LNCAP (cell line): Measurements from ENCODE around the gene PAGE2B.

Source experiments
- TF ChIP-seq, protein P1 (sequence below): fragments of 450-650 bp; IDR thresholded peaks from 2 replicates; pipeline ENCODE4 v1.5.1; 2017; ENCODE audit warnings: mild to moderate bottlenecking

PAGE2B gene

DNA sequence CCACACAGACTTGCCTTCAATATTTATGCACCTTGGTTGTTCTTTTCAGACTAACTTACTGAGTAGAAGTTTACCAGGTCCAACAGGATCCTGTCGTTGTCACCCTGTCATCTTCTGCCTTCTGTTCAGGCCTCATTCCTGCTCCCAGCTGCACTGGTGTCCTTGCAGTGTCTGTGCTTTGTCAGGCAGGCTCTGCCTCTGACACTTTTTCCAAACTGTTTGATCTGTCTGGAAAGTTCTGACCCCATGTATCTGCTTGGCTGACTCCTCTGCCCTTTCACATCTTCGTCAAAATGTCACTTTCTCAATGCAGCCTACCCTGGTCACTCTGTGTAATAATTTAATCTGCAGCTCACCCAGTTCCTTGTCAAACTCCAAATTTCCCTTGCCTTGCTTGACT lies 23.9 kb downstream of the PAGE2B start:
- TF ChIP-seq, protein P1, sequence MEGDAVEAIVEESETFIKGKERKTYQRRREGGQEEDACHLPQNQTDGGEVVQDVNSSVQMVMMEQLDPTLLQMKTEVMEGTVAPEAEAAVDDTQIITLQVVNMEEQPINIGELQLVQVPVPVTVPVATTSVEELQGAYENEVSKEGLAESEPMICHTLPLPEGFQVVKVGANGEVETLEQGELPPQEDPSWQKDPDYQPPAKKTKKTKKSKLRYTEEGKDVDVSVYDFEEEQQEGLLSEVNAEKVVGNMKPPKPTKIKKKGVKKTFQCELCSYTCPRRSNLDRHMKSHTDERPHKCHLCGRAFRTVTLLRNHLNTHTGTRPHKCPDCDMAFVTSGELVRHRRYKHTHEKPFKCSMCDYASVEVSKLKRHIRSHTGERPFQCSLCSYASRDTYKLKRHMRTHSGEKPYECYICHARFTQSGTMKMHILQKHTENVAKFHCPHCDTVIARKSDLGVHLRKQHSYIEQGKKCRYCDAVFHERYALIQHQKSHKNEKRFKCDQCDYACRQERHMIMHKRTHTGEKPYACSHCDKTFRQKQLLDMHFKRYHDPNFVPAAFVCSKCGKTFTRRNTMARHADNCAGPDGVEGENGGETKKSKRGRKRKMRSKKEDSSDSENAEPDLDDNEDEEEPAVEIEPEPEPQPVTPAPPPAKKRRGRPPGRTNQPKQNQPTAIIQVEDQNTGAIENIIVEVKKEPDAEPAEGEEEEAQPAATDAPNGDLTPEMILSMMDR: no peak

DNA sequence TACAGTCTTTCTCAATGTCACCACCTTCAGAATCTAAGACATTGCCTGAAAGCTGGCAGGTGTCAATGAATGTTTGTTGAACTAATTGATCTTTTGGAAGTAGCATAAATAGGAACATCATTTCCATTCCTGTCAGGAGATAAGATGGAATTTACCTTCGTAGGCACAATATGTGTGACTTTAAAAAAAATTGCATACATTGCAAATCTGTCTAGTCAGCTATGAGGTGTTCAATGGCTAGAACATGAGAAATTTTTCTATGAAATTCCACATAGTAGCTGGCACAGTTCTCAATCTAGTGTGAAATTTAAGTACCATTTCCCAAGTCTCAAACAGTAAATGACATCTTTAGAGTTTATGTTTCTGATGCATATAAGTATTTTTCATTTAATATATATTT lies 24.3 kb downstream of the PAGE2B start:
- TF ChIP-seq, protein P1: no peak

DNA sequence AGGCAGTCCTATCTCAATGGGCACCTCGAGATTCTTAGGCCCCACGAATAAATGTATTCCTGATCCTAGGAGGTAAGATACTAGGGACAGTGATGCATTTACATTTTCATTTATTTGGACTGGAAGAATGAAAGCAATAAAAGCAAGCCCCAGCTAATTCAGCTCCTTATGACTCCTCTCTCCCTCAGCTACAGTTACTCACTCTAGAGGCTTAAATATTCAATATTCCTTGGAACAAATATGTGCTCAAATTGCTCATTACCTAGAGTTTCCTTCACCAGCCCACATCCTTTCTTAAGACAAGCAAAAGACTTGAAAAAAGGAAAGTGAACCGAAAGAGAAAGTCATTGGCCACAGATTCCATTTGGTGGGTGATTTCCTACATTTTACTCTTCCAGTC lies 27.9 kb downstream of the PAGE2B start:
- TF ChIP-seq, protein P1: no peak

DNA sequence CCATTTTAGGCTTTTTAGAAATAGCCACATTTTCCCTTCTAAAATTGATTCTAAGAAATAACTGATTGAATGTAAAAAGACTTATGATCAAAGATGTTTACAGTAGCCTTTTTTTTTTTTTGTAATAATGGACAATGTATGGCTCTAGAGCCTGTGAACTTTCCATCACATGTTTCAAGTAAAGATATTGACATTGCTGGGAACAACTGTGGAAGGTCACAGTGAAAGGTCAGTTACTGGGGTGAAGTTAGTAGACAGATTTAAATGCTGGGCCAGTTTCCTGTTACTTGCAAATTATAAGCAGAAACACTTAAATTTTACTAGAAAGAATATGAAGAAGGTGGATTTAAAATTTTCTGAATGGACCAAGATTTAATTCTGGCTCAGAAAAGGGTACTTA lies 32.4 kb downstream of the PAGE2B start:
- TF ChIP-seq, protein P1: no peak

DNA sequence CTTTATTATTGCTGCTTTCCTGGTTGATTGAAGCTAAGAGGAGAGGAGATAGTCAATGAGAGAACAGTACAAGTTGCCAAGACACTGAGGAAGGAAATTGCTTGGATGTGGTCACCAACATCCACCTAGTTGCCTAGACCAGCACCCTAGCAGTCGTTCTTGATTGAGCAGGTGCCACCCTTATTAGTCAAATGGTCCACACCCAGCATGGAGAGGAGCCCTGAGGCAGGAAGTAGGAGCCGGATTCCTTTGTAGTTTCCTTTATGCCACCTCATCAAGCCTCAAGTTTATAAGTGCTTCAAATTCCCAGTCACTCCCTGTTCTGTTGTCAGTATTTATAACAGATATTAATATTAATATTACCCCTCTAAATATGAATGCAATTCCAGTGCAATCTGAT lies 33.1 kb downstream of the PAGE2B start:
- TF ChIP-seq, protein P1: no peak

DNA sequence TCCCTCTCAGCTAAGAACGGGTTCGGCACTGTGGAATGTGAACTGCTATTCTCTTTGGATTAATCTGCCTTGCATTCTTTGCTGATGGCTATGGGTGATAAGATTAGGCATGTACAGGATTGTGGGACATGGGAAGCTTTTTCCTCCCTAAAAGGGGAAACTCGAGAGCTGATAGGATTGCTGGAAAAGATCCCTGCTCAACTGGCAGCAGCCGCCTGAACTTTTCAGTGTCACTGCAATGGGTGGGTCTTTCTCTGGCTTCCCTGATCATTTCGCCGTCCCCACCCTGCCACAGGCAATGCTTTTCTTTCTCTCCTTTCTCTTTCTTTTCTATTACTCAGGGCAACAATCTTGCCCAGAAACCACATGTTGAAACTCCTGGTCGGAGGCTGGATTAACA lies 34.5 kb downstream of the PAGE2B start:
- TF ChIP-seq, protein P1: no peak

DNA sequence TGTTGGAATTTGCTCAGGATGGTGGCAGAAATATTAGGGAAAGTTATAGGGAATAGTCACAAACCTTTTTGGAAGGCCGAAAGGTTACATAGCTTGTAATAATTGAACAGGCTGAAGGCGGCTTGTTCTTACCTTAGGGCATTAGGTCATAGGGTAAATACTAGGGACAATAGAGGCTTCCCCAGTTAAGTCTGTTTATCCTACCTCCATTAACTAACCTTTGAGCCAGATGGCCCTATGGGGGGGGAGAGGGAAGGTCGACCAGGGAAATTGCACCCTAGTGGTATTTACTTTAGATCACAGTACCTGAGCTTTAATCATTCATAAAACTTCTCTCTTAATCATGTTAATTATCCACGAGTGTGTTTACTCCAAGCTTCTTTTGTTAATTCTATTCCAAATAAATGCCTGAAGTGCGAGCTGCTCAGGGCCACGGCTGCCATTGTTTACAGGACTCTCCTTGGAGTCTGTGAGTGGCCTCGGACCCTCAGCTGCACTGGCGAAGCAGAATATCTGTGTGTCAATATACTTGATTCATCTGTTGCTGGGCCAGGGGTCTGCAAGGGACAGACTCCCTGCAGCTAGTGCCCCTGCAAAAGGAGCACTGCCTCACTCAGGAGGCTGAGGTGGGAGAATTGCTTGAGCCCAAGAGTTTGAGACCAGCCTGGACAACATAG lies 36.9 kb downstream of the PAGE2B start:
- TF ChIP-seq, protein P1: no peak

DNA sequence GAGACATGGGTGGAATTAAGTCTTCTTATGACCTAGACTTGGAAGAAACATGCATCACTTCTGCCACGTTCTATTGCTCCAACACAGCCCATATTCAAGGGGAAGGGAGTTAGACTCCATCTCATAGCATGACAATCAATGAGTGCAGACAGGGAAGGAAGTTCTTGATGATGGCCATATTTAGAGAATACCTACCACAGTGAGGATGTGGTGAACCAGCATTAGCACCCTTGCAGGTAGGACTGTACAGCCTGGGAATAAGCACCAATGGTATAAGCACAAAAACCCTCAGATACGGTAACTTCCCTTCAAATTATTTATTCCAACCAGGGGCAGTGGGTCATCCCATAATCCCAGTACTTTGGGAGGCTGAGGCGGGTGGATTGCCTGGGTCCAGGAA lies 43.7 kb downstream of the PAGE2B start:
- TF ChIP-seq, protein P1: no peak
